Thoracic aorta (tissue), 2 donors: ENCODE results near the gene NECTIN3. TPM values are rescaled to one million over a fixed set of nuclear protein-coding genes. Genes with fewer than 3 reads are reported as not detected.

ENCODE experiments used
- ATAC-seq: fragments of 150-250 bp; one replicate; pipeline ENCODE4 v1.8.0; 2017; ENCODE audit warnings: low read depth; ENCODE audit not compliant: insufficient number of reproducible peaks, low FRiP score
- DNase-seq: peaks from one replicate; pipeline ENCODE4 v3.0.0-alpha.2; 2020; ENCODE audit warnings: low spot score
- H3K27ac ChIP-seq, 2 donors: fragments of 200-600 bp; sonication (generic); 1 replicate in 1 of 2; 2 replicates in 1 of 2; pipeline ENCODE4 v1.5.1; 2016; ENCODE audit warnings: mild to moderate bottlenecking in 2 of 2, moderate library complexity in 2 of 2
- H3K27me3 ChIP-seq: fragments of 200-600 bp; sonication (generic); replicated peaks from 2 replicates; pipeline ENCODE4 v1.6.0; 2016; ENCODE audit warnings: mild to moderate bottlenecking; ENCODE audit not compliant: insufficient read depth
- H3K36me3 ChIP-seq: fragments of 200-600 bp; sonication (generic); one replicate; pipeline ENCODE4 v1.5.1; 2016
- H3K4me1 ChIP-seq, 2 donors: fragments of 200-600 bp; sonication (generic); 1 replicate in 1 of 2; 2 replicates in 1 of 2; pipeline versions ENCODE4 v1.5.1 to v1.6.0; 2016; ENCODE audit warnings: low read depth in 2 of 2, mild to moderate bottlenecking in 1 of 2; ENCODE audit not compliant: control insufficient read depth in 1 of 2
- H3K4me3 ChIP-seq: fragments of 200-600 bp; sonication (generic); 2 replicates; pipeline ENCODE4 v1.5.1; 2016; ENCODE audit warnings: mild to moderate bottlenecking
- H3K9me3 ChIP-seq: fragments of 200-600 bp; sonication (generic); 2 replicates; pipeline ENCODE4 v1.5.1; 2016
- CTCF ChIP-seq: fragments of 200-600 bp; sonication (generic); IDR thresholded peaks from one replicate; pipeline ENCODE4 v1.5.1; 2019; ENCODE audit warnings: antibody characterized with exemption
- total RNA-seq, 2 donors: library from RNA; depleted of rRNA; stranded (reverse); fragments of >200 nt; gene quantifications; one replicate each; pipeline versions ENCODE4 v1.1.0 to v1.2.3, GENCODE V29; 2016

NECTIN3 gene
- total RNA-seq, result 10 to 100 TPM; 37.1 to 42.2 TPM

GRCh38 chr3:111071257-111072030, at the start of gene NECTIN3:
Gene NECTIN3 (plus strand): TSS chr3:111071816. CDS start chr3:111072018, 202 bp downstream.
- Histone ChIP-seq H3K9me3 (no peaks in the 10 kb centered on the region), H3K4me3 (peak within 1 kb of the TSS; percentile 77), H3K36me3 (no peaks in the 10 kb centered on the region), H3K4me1 (peaks cover 4 to 29% of the 10 kb centered on the region in 2 donors), H3K27me3 (no peaks in the 10 kb centered on the region), H3K27ac (peak within 1 kb of the TSS; percentile 94)
- DNase-seq (peak; percentile 75), ATAC-seq (peak; percentile 90)
- TF ChIP-seq CTCF, result no peak

- H3K9me3 ChIP-seq, result no peaks in the 10 kb centered on the region
- no peaks in the 10 kb centered on the region for H3K27me3 ChIP-seq
- no peak for DNase-seq
- H3K4me1 ChIP-seq, result no peaks in the 10 kb centered on the region
- no peak overlapping the region for H3K27ac ChIP-seq
- TF ChIP-seq CTCF, result no peak
- no peak overlapping the region for H3K4me3 ChIP-seq
- no peak for ATAC-seq
- H3K36me3 ChIP-seq, result no peaks in the 10 kb centered on the region
Observed at GRCh38 chr3:111027868-111028267, 43.7 kb upstream of the NECTIN3 start.

GRCh38 chr3:111031538-111031937, 40.1 kb upstream of the NECTIN3 start:
- Histone ChIP-seq H3K36me3 (no peaks in the 10 kb centered on the region), H3K9me3 (no peaks in the 10 kb centered on the region), H3K4me1 (no peaks in the 10 kb centered on the region), H3K27ac (no peak overlapping the region), H3K27me3 (no peaks in the 10 kb centered on the region), H3K4me3 (no peak overlapping the region)
- no peak for DNase-seq
- TF ChIP-seq CTCF, result no peak
- ATAC-seq, result no peak

GRCh38 chr3:111032677-111033076, 38.9 kb upstream of the NECTIN3 start:
- Histone ChIP-seq H3K27ac (no peak overlapping the region), H3K4me3 (no peak overlapping the region), H3K9me3 (no peaks in the 10 kb centered on the region), H3K36me3 (no peaks in the 10 kb centered on the region), H3K27me3 (no peaks in the 10 kb centered on the region), H3K4me1 (no peaks in the 10 kb centered on the region)
- DNase-seq (no peak), ATAC-seq (no peak)
- no peak for TF ChIP-seq CTCF

GRCh38 chr3:111033470-111034050, 38.1 kb upstream of the NECTIN3 start:
- ATAC-seq (no peak), DNase-seq (no peak)
- H3K36me3 ChIP-seq, result no peaks in the 10 kb centered on the region
- H3K9me3 ChIP-seq, result no peaks in the 10 kb centered on the region
- H3K27ac ChIP-seq, result no peak overlapping the region
- no peak for TF ChIP-seq CTCF
- H3K27me3 ChIP-seq, result no peaks in the 10 kb centered on the region
- H3K4me1 ChIP-seq, result no peaks in the 10 kb centered on the region
- no peak overlapping the region for H3K4me3 ChIP-seq
